ENCODE data around the gene FBF1. TPM values are rescaled to one million over a fixed set of nuclear protein-coding genes. Genes with fewer than 3 reads are reported as not detected.

FBF1 gene
- total RNA-seq, 4 donors from 2014 or later, result 4.7 to 8.8 (median 7.0) TPM

DNA sequence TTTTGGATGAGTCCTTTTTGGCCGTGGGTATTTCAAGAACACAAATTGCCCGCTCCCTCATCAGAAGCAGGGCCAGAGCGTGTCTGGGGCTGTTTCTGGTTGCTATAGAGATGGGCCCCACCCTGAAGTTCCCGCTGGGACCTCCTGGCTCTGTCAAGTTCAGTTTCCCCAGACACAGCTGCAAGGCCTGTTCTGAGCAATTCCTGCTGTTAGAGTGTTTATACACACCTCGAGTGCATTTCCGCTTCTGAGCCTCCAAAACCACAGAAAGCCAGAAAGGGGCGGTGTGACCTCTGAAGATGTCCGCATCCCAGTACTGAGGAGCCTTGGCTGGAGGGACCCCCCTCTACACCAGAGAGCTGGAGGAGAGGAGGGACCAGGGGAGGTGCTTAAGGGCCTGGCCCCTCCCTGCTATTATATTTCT, 76.4 kb downstream of the FBF1 start:
- DNase-seq (ENCODE audit: low spot score), result no peak
- TF ChIP-seq, protein P1, sequence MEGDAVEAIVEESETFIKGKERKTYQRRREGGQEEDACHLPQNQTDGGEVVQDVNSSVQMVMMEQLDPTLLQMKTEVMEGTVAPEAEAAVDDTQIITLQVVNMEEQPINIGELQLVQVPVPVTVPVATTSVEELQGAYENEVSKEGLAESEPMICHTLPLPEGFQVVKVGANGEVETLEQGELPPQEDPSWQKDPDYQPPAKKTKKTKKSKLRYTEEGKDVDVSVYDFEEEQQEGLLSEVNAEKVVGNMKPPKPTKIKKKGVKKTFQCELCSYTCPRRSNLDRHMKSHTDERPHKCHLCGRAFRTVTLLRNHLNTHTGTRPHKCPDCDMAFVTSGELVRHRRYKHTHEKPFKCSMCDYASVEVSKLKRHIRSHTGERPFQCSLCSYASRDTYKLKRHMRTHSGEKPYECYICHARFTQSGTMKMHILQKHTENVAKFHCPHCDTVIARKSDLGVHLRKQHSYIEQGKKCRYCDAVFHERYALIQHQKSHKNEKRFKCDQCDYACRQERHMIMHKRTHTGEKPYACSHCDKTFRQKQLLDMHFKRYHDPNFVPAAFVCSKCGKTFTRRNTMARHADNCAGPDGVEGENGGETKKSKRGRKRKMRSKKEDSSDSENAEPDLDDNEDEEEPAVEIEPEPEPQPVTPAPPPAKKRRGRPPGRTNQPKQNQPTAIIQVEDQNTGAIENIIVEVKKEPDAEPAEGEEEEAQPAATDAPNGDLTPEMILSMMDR (IDR thresholded peaks at IDR 0.05), result no peak
- no peak for ATAC-seq (ENCODE audit: low FRiP score)

DNA sequence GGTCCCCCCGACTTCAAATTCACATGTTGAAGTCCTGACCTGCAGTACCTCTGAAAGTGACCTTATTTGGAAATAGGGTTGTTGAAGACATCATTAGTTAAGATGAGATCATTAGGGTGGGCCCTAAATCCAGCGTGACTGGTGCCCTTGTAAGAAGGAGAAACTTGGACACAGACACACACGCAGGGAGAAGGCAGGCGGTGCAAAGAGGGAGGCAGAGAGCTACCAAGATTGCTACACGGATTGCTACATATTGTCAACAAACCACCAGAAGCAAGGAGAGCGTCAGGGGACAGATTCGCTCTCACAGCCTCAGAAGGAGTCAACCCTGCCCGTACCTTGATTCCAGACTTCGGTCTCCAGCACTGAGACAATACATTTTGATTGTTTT, 78.9 kb downstream of the FBF1 start:
- no peak for ATAC-seq (ENCODE audit: low FRiP score)
- TF ChIP-seq, protein P1 (IDR thresholded peaks at IDR 0.05), result no peak
- DNase-seq (ENCODE audit: low spot score), result no peak

Other genes with a start within 250 kb of the FBF1 start
- gene ITGB4, start 219.6 kb downstream of the FBF1 start, total RNA-seq, result 10 to 100 TPM; 10.7 to 27.0 (median 17.3) TPM
- gene GALK1, start 175.8 kb downstream of the FBF1 start, total RNA-seq, result 10 to 100 TPM; 15.9 to 51.5 (median 28.5) TPM
- gene UNK, start 156.2 kb downstream of the FBF1 start, total RNA-seq, result 10 to 100 TPM; 19.4 to 38.9 (median 24.3) TPM
- 10 to 100 TPM in 2 of 4 donors, 1 to 10 TPM in 2; 3.2 to 27.1 (median 8.2) TPM for gene UNC13D, start 96.6 kb downstream of the FBF1 start, total RNA-seq
- 10 to 100 TPM; 43.1 to 72.3 (median 50.2) TPM for gene WBP2, start 85.7 kb downstream of the FBF1 start, total RNA-seq
- gene TRIM47, start 62.5 kb downstream of the FBF1 start, total RNA-seq, result 10 to 100 TPM; 18.5 to 53.8 (median 29.6) TPM
- 10 to 100 TPM; 10.0 to 37.4 (median 16.2) TPM for gene TRIM65, start 44.1 kb downstream of the FBF1 start, total RNA-seq
- 10 to 100 TPM; 24.9 to 46.0 (median 35.6) TPM for gene MRPL38, start 36.2 kb downstream of the FBF1 start, total RNA-seq
- gene ACOX1, start 38.1 kb upstream of the FBF1 start, total RNA-seq, result 100 to 1,000 TPM in 3 of 4 donors, 10 to 100 TPM in 1; 63.7 to 176 (median 123) TPM
- 10 to 100 TPM; 17.5 to 28.6 (median 19.9) TPM for gene TEN1, start 38.2 kb upstream of the FBF1 start, total RNA-seq
- gene CDK3, start 59.8 kb upstream of the FBF1 start, total RNA-seq, result 1 to 10 TPM; 5.0 to 8.0 (median 5.8) TPM
- 1 to 10 TPM in 3 of 4 donors, under 1 TPM in 1; 0.47 to 3.7 (median 1.4) TPM for gene EVPL, start 86.3 kb upstream of the FBF1 start, total RNA-seq
- 10 to 100 TPM; 42.3 to 62.0 (median 49.6) TPM for gene SRP68, start 131.5 kb upstream of the FBF1 start, total RNA-seq
- under 1 TPM in 1 of 4 donors, not detected in 3; 0.50 TPM for gene GALR2, start 133.7 kb upstream of the FBF1 start, total RNA-seq
- gene ZACN, start 138.1 kb upstream of the FBF1 start, total RNA-seq, result not detected
- 10 to 100 TPM; 69.3 to 93.9 (median 74.1) TPM for gene EXOC7, start 162.7 kb upstream of the FBF1 start, total RNA-seq
- gene FOXJ1, start 200.2 kb upstream of the FBF1 start, total RNA-seq, result under 1 TPM in 1 of 4 donors, not detected in 3; 0.46 TPM